ENCODE measurements around the gene UNC5C. TPM values are rescaled to one million over a fixed set of nuclear protein-coding genes. Genes with fewer than 3 reads are reported as not detected.

The UNC5C gene
- total and polyA plus RNA-seq, 7 experiments from 2014 or later, result not detected

GRCh38 chr4:95283320-95283719 lies 265.5 kb downstream of the UNC5C start:
- ChIA-PET CTCF (no interaction called here), POLR2A (no interaction called here)
- no peaks in the 10 kb centered on the region for H3K4me1 ChIP-seq (ENCODE audit: control insufficient read depth in 2 of 2, insufficient read depth in 2 of 2, low read length in 2 of 2)
- H3K36me3 ChIP-seq (ENCODE audit: control insufficient read depth in 2 of 3, insufficient read depth in 3 of 3, low read length in 3 of 3), result no peaks in the 10 kb centered on the region
- peaks cover 0 to 8% (median 0%) of the 10 kb centered on the region in 7 donors for H3K4me1 Mint-ChIP-seq
- no peak for DNase-seq
- peaks cover 3 to 20% (median 9%) of the 10 kb centered on the region in 11 donors for H3K9me3 Mint-ChIP-seq
- H3K27me3 Mint-ChIP-seq, result peaks cover 0 to 2% (median 0%) of the 10 kb centered on the region in 5 donors
- H3K4me3 Mint-ChIP-seq, result no peak overlapping the region
- no peak for ATAC-seq
- H3K27ac Mint-ChIP-seq, result no peak overlapping the region
- no peaks in the 10 kb centered on the region for H3K27me3 ChIP-seq (ENCODE audit: control insufficient read depth in 2 of 2, insufficient read depth in 2 of 2, low read length in 2 of 2)
- peaks cover 0 to 7% (median 0%) of the 10 kb centered on the region in 5 donors for H3K36me3 Mint-ChIP-seq
- no peaks in the 10 kb centered on the region for H3K9me3 ChIP-seq (ENCODE audit: control insufficient read depth in 2 of 3, low read length in 3 of 3)
- no peak overlapping the region for H3K27ac ChIP-seq (ENCODE audit: low read depth, low read length)
- no peak overlapping the region for H3K4me3 ChIP-seq (ENCODE audit: low read length)
- intact Hi-C loops (cut with micrococcal nuclease), result no loop called here

DNA sequence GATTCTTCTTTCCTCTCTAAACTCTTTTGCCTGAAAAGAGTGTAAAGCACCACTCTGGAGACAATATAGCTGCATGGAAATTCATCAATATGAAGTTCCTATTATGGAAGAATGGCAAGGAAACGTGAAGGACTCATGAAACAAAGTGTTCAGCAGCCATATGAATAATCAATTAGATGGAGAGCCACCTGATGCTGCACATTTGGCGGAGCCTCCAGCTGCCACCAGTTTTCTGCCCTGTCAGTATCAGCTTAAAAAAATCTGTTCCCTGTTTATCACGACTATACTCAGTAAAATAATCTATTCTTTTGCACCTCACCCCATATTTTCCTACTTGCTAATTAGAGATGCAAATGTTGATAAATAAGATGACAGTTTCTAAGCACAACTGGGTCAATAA lies 276.0 kb downstream of the UNC5C start:
- ATAC-seq, result no peak
- no peak overlapping the region for H3K27ac Mint-ChIP-seq
- no peaks in the 10 kb centered on the region for H3K9me3 ChIP-seq (ENCODE audit: control insufficient read depth in 2 of 3, low read length in 3 of 3)
- no peak overlapping the region for H3K4me3 ChIP-seq (ENCODE audit: low read length)
- peaks cover 0 to 3% (median 0%) of the 10 kb centered on the region in 11 donors for H3K9me3 Mint-ChIP-seq
- peaks cover 0 to 4% (median 0%) of the 10 kb centered on the region in 5 donors for H3K27me3 Mint-ChIP-seq
- no peaks in the 10 kb centered on the region for H3K36me3 ChIP-seq (ENCODE audit: control insufficient read depth in 2 of 3, insufficient read depth in 3 of 3, low read length in 3 of 3)
- H3K27ac ChIP-seq (ENCODE audit: low read depth, low read length), result no peak overlapping the region
- ChIA-PET POLR2A (no interaction called here), CTCF (no interaction called here)
- peaks cover 0 to 4% (median 0%) of the 10 kb centered on the region in 5 donors for H3K36me3 Mint-ChIP-seq
- H3K4me3 Mint-ChIP-seq, result no peak overlapping the region
- no peaks in the 10 kb centered on the region for H3K27me3 ChIP-seq (ENCODE audit: control insufficient read depth in 2 of 2, insufficient read depth in 2 of 2, low read length in 2 of 2)
- H3K4me1 ChIP-seq (ENCODE audit: control insufficient read depth in 2 of 2, insufficient read depth in 2 of 2, low read length in 2 of 2), result no peaks in the 10 kb centered on the region
- intact Hi-C loops (cut with micrococcal nuclease), result no loop called here
- no peak for DNase-seq
- no peaks in the 10 kb centered on the region for H3K4me1 Mint-ChIP-seq

GRCh38 chr4:95272036-95272435 lies 276.7 kb downstream of the UNC5C start:
- Histone ChIP-seq H3K4me1 (ENCODE audit: control insufficient read depth in 2 of 2, insufficient read depth in 2 of 2, low read length in 2 of 2) (no peaks in the 10 kb centered on the region), H3K9me3 (ENCODE audit: control insufficient read depth in 2 of 3, low read length in 3 of 3) (no peaks in the 10 kb centered on the region), H3K27me3 (ENCODE audit: control insufficient read depth in 2 of 2, insufficient read depth in 2 of 2, low read length in 2 of 2) (no peaks in the 10 kb centered on the region), H3K36me3 (ENCODE audit: control insufficient read depth in 2 of 3, insufficient read depth in 3 of 3, low read length in 3 of 3) (no peaks in the 10 kb centered on the region), H3K27ac (ENCODE audit: low read depth, low read length) (no peak overlapping the region), H3K4me3 (ENCODE audit: low read length) (no peak overlapping the region)
- POLR2A ChIA-PET, result no interaction called here
- H3K27ac Mint-ChIP-seq, result no peak overlapping the region
- intact Hi-C loops (cut with micrococcal nuclease), result no loop called here
- H3K27me3 Mint-ChIP-seq, result peaks cover 0 to 4% (median 0%) of the 10 kb centered on the region in 5 donors
- no peak for DNase-seq
- H3K36me3 Mint-ChIP-seq, result peaks cover 0 to 4% (median 0%) of the 10 kb centered on the region in 5 donors
- H3K4me3 Mint-ChIP-seq, result no peak overlapping the region
- no peaks in the 10 kb centered on the region for H3K4me1 Mint-ChIP-seq
- peaks cover 0 to 3% (median 0%) of the 10 kb centered on the region in 11 donors for H3K9me3 Mint-ChIP-seq
- CTCF ChIA-PET, result interaction anchor here (0.5 kb wide), 1 partner anchor 1276 kb away, joined by 3 read pairs; no protein-coding TSS in a partner anchor
- ATAC-seq, result no peak

DNA sequence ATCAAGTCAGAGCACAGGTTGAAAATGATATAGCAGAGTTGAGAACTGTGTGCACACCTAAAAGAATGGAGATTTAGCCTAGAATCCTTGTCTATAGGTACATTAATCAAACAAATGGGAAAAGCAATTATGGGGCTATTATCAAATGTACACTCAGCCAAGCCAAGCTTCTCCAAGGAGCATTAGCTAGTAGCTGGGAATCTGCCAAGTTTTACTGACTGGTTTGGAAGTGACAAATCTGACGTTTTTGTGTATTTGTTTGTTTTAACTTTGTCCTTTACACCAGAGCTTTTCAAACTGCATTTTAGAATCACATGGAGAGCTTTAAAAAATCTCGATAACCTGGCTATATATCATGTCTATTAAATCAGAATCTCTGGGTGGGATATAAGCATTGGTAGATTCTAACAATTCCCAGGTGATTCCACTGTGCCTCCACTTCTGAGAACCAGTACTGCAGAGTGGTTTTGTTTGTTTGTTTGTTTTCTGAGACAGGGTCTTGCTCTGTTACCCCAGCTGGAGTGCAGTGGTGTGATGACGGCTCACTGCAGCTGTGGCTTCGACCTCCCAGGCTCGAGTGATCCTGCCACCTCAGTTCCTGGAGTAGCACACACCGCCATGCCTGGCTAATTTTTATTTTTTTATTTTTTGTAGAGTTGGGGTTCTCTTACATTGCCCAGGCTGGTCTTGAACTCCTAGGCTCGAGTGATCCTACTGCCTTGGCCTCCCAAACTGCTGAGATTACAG lies 279.8 kb downstream of the UNC5C start:
- Mint-ChIP-seq H3K9me3 (peaks cover 0 to 3% (median 0%) of the 10 kb centered on the region in 11 donors), H3K27ac (no peak overlapping the region), H3K27me3 (peaks cover 0 to 4% (median 0%) of the 10 kb centered on the region in 5 donors), H3K36me3 (peaks cover 0 to 4% (median 0%) of the 10 kb centered on the region in 5 donors), H3K4me3 (no peak overlapping the region), H3K4me1 (no peaks in the 10 kb centered on the region)
- H3K27me3 ChIP-seq (ENCODE audit: control insufficient read depth in 2 of 2, insufficient read depth in 2 of 2, low read length in 2 of 2), result no peaks in the 10 kb centered on the region
- no peak overlapping the region for H3K27ac ChIP-seq (ENCODE audit: low read depth, low read length)
- no peaks in the 10 kb centered on the region for H3K36me3 ChIP-seq (ENCODE audit: control insufficient read depth in 2 of 3, insufficient read depth in 3 of 3, low read length in 3 of 3)
- CTCF ChIA-PET, result interaction anchor here (1.0 kb wide), 1 partner anchor 21 kb away, joined by 3 read pairs; no protein-coding TSS in a partner anchor
- POLR2A ChIA-PET, result no interaction called here
- no peak for DNase-seq
- no peaks in the 10 kb centered on the region for H3K4me1 ChIP-seq (ENCODE audit: control insufficient read depth in 2 of 2, insufficient read depth in 2 of 2, low read length in 2 of 2)
- no peak overlapping the region for H3K4me3 ChIP-seq (ENCODE audit: low read length)
- no peaks in the 10 kb centered on the region for H3K9me3 ChIP-seq (ENCODE audit: control insufficient read depth in 2 of 3, low read length in 3 of 3)
- intact Hi-C loops (cut with micrococcal nuclease), result no loop called here
- no peak for ATAC-seq

GRCh38 chr4:95267081-95267480 lies 281.7 kb downstream of the UNC5C start:
- Mint-ChIP-seq H3K4me3 (no peak overlapping the region), H3K36me3 (peaks cover 0 to 4% (median 0%) of the 10 kb centered on the region in 5 donors), H3K9me3 (peaks cover 0 to 3% (median 0%) of the 10 kb centered on the region in 11 donors), H3K27ac (no peak overlapping the region), H3K4me1 (no peaks in the 10 kb centered on the region), H3K27me3 (peaks cover 0 to 4% (median 0%) of the 10 kb centered on the region in 5 donors)
- no peaks in the 10 kb centered on the region for H3K4me1 ChIP-seq (ENCODE audit: control insufficient read depth in 2 of 2, insufficient read depth in 2 of 2, low read length in 2 of 2)
- no peak overlapping the region for H3K4me3 ChIP-seq (ENCODE audit: low read length)
- no peaks in the 10 kb centered on the region for H3K36me3 ChIP-seq (ENCODE audit: control insufficient read depth in 2 of 3, insufficient read depth in 3 of 3, low read length in 3 of 3)
- no peaks in the 10 kb centered on the region for H3K27me3 ChIP-seq (ENCODE audit: control insufficient read depth in 2 of 2, insufficient read depth in 2 of 2, low read length in 2 of 2)
- no peaks in the 10 kb centered on the region for H3K9me3 ChIP-seq (ENCODE audit: control insufficient read depth in 2 of 3, low read length in 3 of 3)
- H3K27ac ChIP-seq (ENCODE audit: low read depth, low read length), result no peak overlapping the region
- no peak for ATAC-seq
- ChIA-PET CTCF (no interaction called here), POLR2A (no interaction called here)
- intact Hi-C loops (cut with micrococcal nuclease), result no loop called here
- DNase-seq, result no peak

DNA sequence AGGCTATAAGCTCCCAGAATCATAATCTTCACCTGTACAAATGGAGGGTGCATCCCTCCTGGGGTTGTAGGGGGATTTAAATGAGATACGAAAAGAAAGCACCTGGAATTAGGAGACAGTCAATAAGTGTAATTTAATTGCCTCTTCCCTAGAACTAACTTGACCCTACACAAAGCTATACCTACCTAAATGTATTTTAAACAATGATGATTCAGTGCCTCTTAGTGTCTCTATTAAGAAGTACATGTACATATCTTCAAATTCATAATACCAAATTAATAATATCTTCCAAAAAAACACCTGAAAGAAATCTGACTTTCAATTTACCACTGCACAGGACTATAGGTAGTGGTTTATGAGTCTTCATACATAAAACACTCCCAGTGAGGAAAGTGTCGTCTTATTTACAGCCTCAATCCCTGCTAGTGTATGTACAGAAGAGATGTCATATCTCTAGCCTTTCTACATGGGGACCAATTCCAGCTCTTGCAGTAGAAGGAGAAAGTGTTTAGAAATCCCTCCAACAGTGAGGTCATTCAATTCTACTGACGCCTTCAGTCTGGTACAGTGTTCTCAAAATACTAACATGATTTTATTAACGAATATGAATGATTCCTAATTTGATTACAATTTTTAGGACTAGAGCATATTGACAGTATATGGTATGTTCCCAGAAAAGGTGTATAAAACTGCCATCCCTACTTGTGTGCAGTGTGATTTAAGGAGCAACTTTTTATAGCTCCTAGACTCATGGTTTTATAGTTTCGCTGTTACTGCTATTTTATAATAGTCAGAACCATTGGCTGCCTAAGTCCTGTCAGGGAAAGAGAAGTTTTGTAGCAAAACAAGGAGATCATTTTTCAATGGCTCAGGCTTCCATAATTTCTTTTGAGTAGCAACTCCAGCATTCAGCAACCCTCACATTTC lies 282.7 kb downstream of the UNC5C start:
- Histone ChIP-seq H3K4me3 (ENCODE audit: low read length) (no peak overlapping the region), H3K27me3 (ENCODE audit: control insufficient read depth in 2 of 2, insufficient read depth in 2 of 2, low read length in 2 of 2) (no peaks in the 10 kb centered on the region), H3K27ac (ENCODE audit: low read depth, low read length) (no peak overlapping the region), H3K36me3 (ENCODE audit: control insufficient read depth in 2 of 3, insufficient read depth in 3 of 3, low read length in 3 of 3) (no peaks in the 10 kb centered on the region), H3K4me1 (ENCODE audit: control insufficient read depth in 2 of 2, insufficient read depth in 2 of 2, low read length in 2 of 2) (no peaks in the 10 kb centered on the region), H3K9me3 (ENCODE audit: control insufficient read depth in 2 of 3, low read length in 3 of 3) (no peaks in the 10 kb centered on the region)
- no peaks in the 10 kb centered on the region for H3K9me3 Mint-ChIP-seq
- ATAC-seq (no peak), DNase-seq (no peak)
- no peaks in the 10 kb centered on the region for H3K36me3 Mint-ChIP-seq
- H3K27me3 Mint-ChIP-seq, result no peaks in the 10 kb centered on the region
- intact Hi-C loops (cut with micrococcal nuclease), result loop anchor here in 1 of 2 donors (1.0 kb wide), 1 partner anchor 100 kb away; no protein-coding TSS in a partner anchor
- H3K4me3 Mint-ChIP-seq, result no peak overlapping the region
- POLR2A ChIA-PET, result no interaction called here
- H3K27ac Mint-ChIP-seq, result no peak overlapping the region
- CTCF ChIA-PET, result no interaction called here
- no peaks in the 10 kb centered on the region for H3K4me1 Mint-ChIP-seq
